ENCODE data around the gene ARL17A.
"Not testable (repeated sequence)": the region's sequence is repeated elsewhere in the genome, so short reads cannot be mapped to it uniquely, and the experiment has no call there.

The ARL17A gene

DNA sequence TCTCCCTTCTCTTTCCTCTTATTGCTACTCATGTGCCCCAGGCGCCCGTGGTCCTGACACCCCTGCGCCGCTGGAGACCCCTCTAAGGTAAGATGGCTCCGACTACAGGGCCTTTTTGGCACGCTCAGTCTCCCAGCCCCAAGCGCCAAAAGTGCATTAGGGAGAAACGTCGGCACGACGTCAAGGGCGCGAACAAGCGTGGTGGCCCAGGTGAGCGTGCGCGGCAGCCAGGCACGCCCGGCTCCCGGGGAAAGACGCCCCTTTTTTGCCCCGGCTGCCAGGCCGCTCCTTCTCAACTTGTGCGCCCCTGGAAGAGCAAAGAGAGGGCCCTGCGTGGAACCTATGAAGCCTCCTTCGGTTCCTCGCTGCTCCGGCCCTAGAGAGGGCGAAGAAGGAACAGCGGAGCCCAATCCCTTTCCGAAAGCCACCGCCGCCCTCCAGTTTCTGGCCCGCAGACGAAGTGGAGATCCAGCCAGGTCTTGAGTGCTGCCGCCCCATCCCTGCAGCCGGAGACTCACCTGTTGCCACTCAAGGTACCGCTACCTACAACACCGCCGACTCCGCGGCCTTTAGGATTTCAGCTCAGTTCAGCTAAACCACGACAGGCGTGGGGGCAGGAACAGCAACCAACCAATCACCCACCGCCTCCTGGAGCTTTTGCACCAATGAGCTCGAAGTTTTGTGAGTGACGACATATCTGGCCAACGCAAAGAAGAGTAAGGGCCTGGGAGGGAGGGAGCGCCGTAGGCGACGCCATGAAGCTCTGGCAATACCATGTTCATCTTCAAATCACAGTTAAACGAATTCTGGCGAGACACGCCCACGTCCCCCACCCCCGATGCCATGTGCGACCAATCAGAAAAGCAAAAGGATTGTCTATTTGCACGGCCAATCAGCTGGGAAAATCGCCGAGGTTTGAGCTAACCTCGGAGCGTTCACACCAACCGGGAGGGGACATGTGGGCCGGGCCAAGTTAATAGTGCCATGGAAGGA, at the start of gene ARL17A:
TSS of gene ARL17A (minus strand) at position 609 of the 993 bp plus-strand sequence. CDS start 3,369 bp downstream, outside the sequence.
- DNase-seq = peak; percentile 78

GRCh38 chr17:46628753-46629436, 49.4 kb upstream of the ARL17A start:
- not testable (repeated sequence) for DNase-seq

DNA sequence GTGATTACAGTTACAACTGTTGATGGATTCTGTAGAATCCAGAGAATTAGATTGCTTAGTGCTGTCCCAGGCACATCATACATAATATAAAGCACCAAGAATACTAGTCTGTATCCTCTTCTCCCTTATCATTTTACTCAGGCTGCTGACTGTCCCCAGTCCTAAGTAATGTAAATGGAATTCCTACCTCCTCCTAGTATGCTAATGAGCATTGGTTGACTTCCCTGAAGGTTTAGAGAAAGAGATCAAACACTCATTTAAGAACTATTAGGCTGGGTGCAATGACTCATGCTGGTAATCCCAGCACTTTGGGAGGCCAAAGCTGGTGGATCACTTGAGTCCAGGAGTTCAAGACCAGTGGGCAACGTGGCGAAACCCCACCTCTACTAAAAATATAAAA, 48.0 kb upstream of the ARL17A start:
- not testable (repeated sequence) for DNase-seq

DNA sequence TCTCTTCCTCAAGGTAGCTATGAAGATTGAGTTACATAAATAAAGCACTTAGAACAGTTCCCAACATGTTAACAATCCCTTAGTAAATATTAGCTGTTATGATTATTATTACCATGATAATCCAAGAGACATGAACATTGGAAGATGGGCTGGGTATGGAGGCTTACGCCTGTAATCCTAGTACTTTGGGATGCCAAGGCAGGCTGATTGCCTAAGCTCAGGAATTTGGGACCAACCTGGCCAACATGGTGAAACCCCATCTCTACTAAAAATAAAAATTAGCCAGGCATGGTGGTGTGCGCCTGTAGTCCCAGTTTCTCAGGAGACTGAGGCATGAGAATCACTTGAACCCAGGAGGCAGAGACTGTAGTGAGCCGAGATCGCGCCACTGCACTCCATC, 45.2 kb upstream of the ARL17A start:
- not testable (repeated sequence) for DNase-seq

DNA sequence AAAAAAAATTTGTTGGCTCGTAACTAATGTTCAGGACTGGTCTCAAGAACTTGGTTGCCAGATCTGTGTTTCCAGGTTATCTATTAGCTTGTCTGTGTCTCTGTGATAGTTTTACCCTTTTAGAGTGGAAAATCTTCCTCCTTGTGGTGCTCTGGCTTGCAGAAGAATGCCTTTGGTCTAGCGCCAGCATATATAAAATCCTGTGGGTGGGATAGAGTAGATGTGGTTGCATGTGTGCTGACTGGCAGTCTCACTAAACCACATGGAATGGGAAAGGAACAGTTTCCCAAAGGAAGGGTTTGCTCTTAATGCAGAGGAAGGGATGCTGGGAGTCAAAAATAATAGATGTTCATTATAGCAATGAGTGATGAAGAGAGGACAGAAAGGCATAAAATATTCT, 44.3 kb upstream of the ARL17A start:
- not testable (repeated sequence) for DNase-seq

- not testable (repeated sequence) for DNase-seq
These were observed 39.5 kb upstream of the ARL17A start for GRCh38 chr17:46618975-46619374.

DNA sequence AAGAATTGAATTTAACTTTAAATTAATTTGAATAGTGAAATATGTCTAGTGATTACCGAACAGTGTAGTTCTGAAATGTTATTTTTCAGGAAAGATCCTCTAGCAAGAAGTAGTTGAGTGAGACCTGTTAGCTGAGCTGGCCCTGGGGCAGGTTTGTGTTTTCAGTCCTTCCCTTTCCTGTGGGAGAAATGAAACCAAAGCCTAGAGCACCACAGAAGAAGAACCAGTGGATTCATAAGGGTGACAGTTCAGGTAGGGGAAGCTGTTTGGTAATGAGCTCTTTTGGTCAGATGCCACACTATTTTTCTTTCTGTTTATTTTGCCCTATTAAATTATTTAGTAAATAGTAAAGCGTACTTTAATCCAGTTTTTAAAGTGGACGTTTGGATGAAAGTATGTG, 37.6 kb upstream of the ARL17A start:
- DNase-seq = not testable (repeated sequence)

DNA sequence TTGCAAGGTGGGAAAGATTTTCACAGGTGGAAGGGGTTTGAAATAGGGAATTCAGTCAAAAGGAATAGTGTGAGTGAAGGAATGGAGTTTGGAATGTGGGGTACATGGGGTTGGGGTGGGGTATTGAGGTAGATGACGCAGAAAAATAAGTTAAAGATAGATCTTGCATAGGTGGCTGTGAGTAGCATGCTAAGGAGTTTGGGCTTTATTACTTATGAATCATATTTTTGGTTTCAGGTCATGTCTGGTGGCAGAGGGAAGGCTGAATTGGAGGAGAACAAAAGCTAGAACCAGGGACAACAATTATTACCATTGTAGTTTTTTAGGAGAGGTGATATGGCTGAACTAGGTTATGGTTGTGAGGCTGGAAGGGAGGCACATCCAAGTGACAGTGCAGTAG, 34.4 kb upstream of the ARL17A start:
- not testable (repeated sequence) for DNase-seq

- DNase-seq = not testable (repeated sequence)
These were observed 31.8 kb upstream of the ARL17A start for GRCh38 chr17:46611304-46611703.

GRCh38 chr17:46603125-46603524, 23.6 kb upstream of the ARL17A start:
- not testable (repeated sequence) for DNase-seq

GRCh38 chr17:46600767-46601166, 21.3 kb upstream of the ARL17A start:
- DNase-seq = not testable (repeated sequence)

- not testable (repeated sequence) for DNase-seq
These were observed 18.9 kb upstream of the ARL17A start for GRCh38 chr17:46598344-46598931.

- not testable (repeated sequence) for DNase-seq
These were observed 11.8 kb upstream of the ARL17A start for GRCh38 chr17:46591332-46591731.

- DNase-seq = not testable (repeated sequence)
These were observed 11.0 kb upstream of the ARL17A start, which contains the start of gene NSF for GRCh38 chr17:46590157-46591146. NSF (plus strand) TSS chr17:46590669; CDS start chr17:46590776, 107 bp downstream.

- not testable (repeated sequence) for DNase-seq
These were observed 6.0 kb upstream of the ARL17A start for GRCh38 chr17:46585444-46585843.

- not testable (repeated sequence) for DNase-seq
These were observed 591 bp upstream of the ARL17A start for GRCh38 chr17:46580082-46580481.

GRCh38 chr17:46571796-46572195, 7.7 kb downstream of the ARL17A start:
- not testable (repeated sequence) for DNase-seq

- not testable (repeated sequence) for DNase-seq
These were observed 12.5 kb downstream of the ARL17A start for GRCh38 chr17:46566980-46567379.

DNA sequence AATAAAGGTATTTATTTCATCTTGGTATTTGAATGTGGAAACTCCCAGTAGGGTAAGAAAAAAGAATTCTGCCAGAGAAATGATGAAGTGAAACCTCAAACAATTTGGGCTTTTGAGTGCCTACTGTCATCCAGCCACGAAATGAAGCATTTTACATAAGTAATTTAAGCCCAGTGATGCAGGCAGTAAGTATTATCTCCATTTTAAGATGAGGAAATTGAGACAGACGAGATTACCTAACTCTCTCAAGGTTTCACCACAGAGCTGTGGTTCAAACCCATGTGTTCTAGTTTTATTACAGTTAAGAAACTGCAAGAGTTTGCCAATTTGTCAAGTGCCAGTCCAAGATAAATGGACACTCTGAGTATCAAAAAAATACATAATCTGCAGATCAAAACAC, 13.2 kb downstream of the ARL17A start:
- DNase-seq = not testable (repeated sequence)

DNA sequence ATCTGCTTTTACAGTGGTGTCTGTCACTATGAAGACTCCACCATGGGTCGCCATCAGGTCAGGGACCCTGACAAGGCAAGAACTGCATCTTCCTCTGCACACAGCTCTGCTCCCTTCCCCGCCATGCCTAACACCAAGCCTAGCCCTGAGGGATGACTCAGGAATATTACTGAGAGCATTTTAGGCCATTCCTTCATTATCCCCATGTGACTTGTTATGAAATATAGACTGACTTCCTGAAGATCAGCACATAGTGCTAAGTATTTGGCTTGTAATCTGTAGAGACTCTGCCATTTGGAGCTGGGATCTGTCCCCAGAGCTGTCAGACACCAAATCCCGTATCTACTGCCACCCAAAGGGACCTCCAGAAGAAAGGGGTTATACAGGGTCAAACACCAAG, 19.4 kb downstream of the ARL17A start:
- DNase-seq = not testable (repeated sequence)

DNA sequence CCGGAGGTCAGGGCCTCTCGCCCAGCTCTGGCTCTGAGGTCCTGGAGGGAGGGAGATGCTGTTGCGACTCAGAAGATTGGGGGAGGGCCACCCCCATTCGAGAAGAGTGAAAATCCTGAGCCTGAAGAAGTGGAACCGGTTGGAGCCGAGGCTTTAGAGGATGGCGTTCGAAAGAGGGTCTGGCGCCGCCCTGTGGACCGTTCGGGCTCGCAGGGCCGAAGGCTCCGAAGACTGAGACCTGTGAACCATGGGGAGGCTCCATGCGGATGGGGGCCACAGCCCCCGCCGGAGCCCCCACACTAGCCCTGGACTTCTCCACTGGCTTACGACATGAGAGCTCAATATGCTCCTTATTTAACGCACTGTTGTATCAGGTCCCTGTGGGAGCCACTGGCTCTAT, 20.3 kb downstream of the ARL17A start:
- DNase-seq = not testable (repeated sequence)

DNA sequence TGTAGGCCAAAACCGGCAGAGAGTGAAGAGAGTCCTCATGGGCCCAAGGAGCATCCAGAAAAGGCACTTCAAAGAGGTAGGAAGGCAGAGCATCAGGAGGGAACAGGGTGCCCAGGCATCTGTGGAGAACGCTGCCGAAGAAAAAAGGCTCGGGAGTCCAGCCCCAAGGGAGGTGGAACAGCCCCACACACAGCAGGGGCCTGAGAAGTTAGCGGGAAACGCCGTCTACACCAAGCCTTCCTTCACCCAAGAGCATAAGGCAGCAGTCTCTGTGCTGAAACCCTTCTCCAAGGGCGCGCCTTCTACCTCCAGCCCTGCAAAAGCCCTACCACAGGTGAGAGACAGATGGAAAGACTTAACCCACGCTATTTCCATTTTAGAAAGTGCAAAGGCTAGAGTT, 30.9 kb downstream of the ARL17A start:
- DNase-seq = not testable (repeated sequence)

All from stimulated activated CD8-positive, alpha-beta memory T cell treated with anti-CD3 and anti-CD28 coated beads, Interleukin-4, amount 100 ng/mL, for 48 hours (primary cell).